ENCODE measurements around the gene INMT. TPM values are rescaled to one million over a fixed set of nuclear protein-coding genes. Genes with fewer than 3 reads are reported as not detected.

INMT gene
- total and polyA plus RNA-seq, 2 of the 8 experiments (the other 6 are each of a cell fraction or from before 2014, with no cell fraction given): 0.60 to 0.94 TPM

- H3K23ac ChIP-seq (ENCODE audit: insufficient read length): no peak overlapping the region
- no peaks in the 10 kb centered on the region; a peak in 1 of 7 replicates for H3K27me3 ChIP-seq (replicated peaks in 1 of 4; ENCODE audit: control insufficient read depth in 3 of 4, extremely low read depth in 1 of 4, insufficient read depth in 3 of 4, low read length in 3 of 4)
- H3K4me2 ChIP-seq (ENCODE audit: insufficient read depth in 1 of 2, low read depth in 2 of 2, low read length in 2 of 2): no peak overlapping the region
- no peaks in the 10 kb centered on the region for H3K79me1 ChIP-seq (ENCODE audit: low read depth, low read length)
- no peak overlapping the region for H2BK5ac ChIP-seq (ENCODE audit: low read depth, low read length)
- no peak overlapping the region for H2BK120ac ChIP-seq (replicated peaks; ENCODE audit: low read depth, low read length)
- CTCF ChIA-PET (ENCODE audit: partially characterized antibody): interaction anchor here (1.0 to 2.4 kb wide), 4 partner anchors 8 to 35 kb away, joined by 5 to 11 read pairs (median 6); partner anchors contain the start of gene CRHR2
- H4K5ac ChIP-seq (ENCODE audit: insufficient read length, low read depth, low read length): no peak overlapping the region
- no peak overlapping the region for H3K9ac ChIP-seq (replicated peaks in 1 of 4; ENCODE audit: extremely low read depth in 1 of 4, low read depth in 3 of 4, low read length in 3 of 4)
- H4K20me1 ChIP-seq (replicated peaks in 1 of 2; ENCODE audit: control insufficient read depth in 1 of 2, insufficient read depth in 2 of 2, low read length in 2 of 2): no peaks in the 10 kb centered on the region
- H3K18ac ChIP-seq (ENCODE audit: extremely low read depth, low read length): no peak overlapping the region
- no peak for FAIRE-seq
- H3K27ac ChIP-seq (ENCODE audit: low read depth, low read length): no peak overlapping the region
- no peak for TF ChIP-seq SRF (IDR thresholded peaks at IDR 0.05; ENCODE audit: low read depth, low read length)
- no peak for TF ChIP-seq RAD21 (IDR thresholded peaks at IDR 0.05 in 1 of 2, conservative IDR thresholded peaks at IDR 0.05 in 1 of 2; ENCODE audit: low read depth in 2 of 2, low read length in 2 of 2)
- TF ChIP-seq GTF2F1 (IDR thresholded peaks at IDR 0.05; ENCODE audit: borderline replicate concordance, low read depth, low read length): no peak
- no peak for TF ChIP-seq MAX (IDR thresholded peaks at IDR 0.05)
- no peak for TF ChIP-seq CBX5 (IDR thresholded peaks at IDR 0.05; ENCODE audit: low read depth, low read length)
- no peak for TF ChIP-seq KDM1A (IDR thresholded peaks at IDR 0.05; ENCODE audit: borderline replicate concordance, low read length)
- H2BK12ac ChIP-seq (ENCODE audit: low read depth, low read length): no peak overlapping the region
- POLR2A ChIA-PET (ENCODE audit: partially characterized antibody): interaction anchor here (1.1 kb wide), 1 partner anchor 15 kb away, joined by 3 read pairs; no protein-coding TSS in a partner anchor
- peak overlapping the region; percentile 30; the same call in 1 of the 2 replicates for H2AK5ac ChIP-seq (ENCODE audit: low read depth, low read length)
- H3K36me3 ChIP-seq (ENCODE audit: control insufficient read depth in 2 of 4, insufficient read depth in 4 of 4, low read length in 3 of 4): no peaks in the 10 kb centered on the region
- no peak overlapping the region for H3K4me3 ChIP-seq (ENCODE audit: extremely low read depth in 1 of 4, insufficient read depth in 2 of 4, low read depth in 3 of 4, low read length in 4 of 4)
- no peaks in the 10 kb centered on the region for H3K23me2 ChIP-seq (ENCODE audit: low read depth, low read length)
- H2AFZ ChIP-seq (ENCODE audit: low read length): no peak overlapping the region
- peaks cover 0 to under 1% (median 0%) of the 10 kb centered on the region in 4 experiments; a peak in 2 of 7 replicates for H3K4me1 ChIP-seq (replicated peaks in 1 of 4; ENCODE audit: control insufficient read depth in 3 of 4, insufficient read depth in 4 of 4, low read length in 3 of 4)
- H2BK20ac ChIP-seq (ENCODE audit: low read length): no peak overlapping the region
- no peaks in the 10 kb centered on the region for H3K79me2 ChIP-seq (ENCODE audit: control insufficient read depth in 1 of 2, insufficient read depth in 2 of 2, low read length in 2 of 2)
- H4K8ac ChIP-seq (ENCODE audit: extremely low read depth, insufficient read depth, low read length): no peak overlapping the region
- no peak overlapping the region for H4K91ac ChIP-seq (replicated peaks; ENCODE audit: insufficient read length, low read length)
- DNase-seq (ENCODE audit: low read depth in 1 of 2, low spot score in 2 of 2): no peak
- no peak overlapping the region for H2BK15ac ChIP-seq (ENCODE audit: low read length)
- H3K4ac ChIP-seq (replicated peaks; ENCODE audit: insufficient read length, low read depth, low read length): no peak overlapping the region
- no peaks in the 10 kb centered on the region for H3K9me3 ChIP-seq (ENCODE audit: insufficient read depth in 2 of 2, low read depth in 1 of 2, low read length in 1 of 2)
- H3K14ac ChIP-seq (ENCODE audit: insufficient read length): no peak overlapping the region
- no peak overlapping the region for H3K56ac ChIP-seq (replicated peaks; ENCODE audit: insufficient read length, low read depth, low read length)
- 97% methylated on average over 6 of the region's 6 CpGs; no CpG with 5 or more reads in 1 of the 2 experiments for WGBS, 2 experiments (ENCODE audit: extremely low coverage in 1 of 2, insufficient coverage in 1 of 2, insufficient read length in 1 of 2, insufficient replicate concordance in 2 of 2, low coverage in 1 of 2, low lambda C conversion rate in 2 of 2, missing lambda C conversion rate in 1 of 2)
These were observed 45.6 kb upstream of the INMT start for GRCh38 chr7:30706316-30706715.
